GM12878 (cell line): ENCODE measurements around the gene GGPS1. TPM values are rescaled to one million over a fixed set of nuclear protein-coding genes. Genes with fewer than 3 reads are reported as not detected.

ENCODE experiments used
- ATAC-seq: fragments of 200-7000 bp; cut with Tn5 transposase; 3 replicates; pipeline ENCODE4 v1.9.1; 2020; ENCODE audit warnings: mild to moderate bottlenecking, moderate library complexity
- BruUV-seq: library from RNA; stranded (reverse); fragments of 400-500 nt; replicated peaks from 2 replicates; lab custom pipeline; 2021; lab: Mats Ljungman, UMichigan
- CTCF ChIA-PET: fragments of 300-600 bp; sonication (Branson Sonifier 250); formaldehyde crosslinking; extraction: SDS; loops from one replicate; lab custom pipeline; 2021; ENCODE audit warnings: inconsistent platforms; lab: Yijun Ruan, JAX
- POLR2A ChIA-PET: fragments of 350-600 bp; formaldehyde crosslinking; extraction: SDS; loops from one replicate; lab custom pipeline; 2021; ENCODE audit warnings: inconsistent platforms; lab: Charles Lee
- RAD21 ChIA-PET: fragments of 300-600 bp; sonication (Branson Sonifier 250); formaldehyde crosslinking; loops from one replicate; lab custom pipeline; 2023; ENCODE audit warnings: antibody characterized with exemption; ENCODE audit not compliant: unreplicated experiment; lab: Charles Lee
- SMC1A ChIA-PET: fragments of 300-600 bp; sonication (Branson Sonifier 250); formaldehyde crosslinking; loops from one replicate; lab custom pipeline; 2023; ENCODE audit not compliant: unreplicated experiment, uncharacterized antibody; lab: Charles Lee
- DNase-seq: peaks from one replicate; pipeline ENCODE4 v3.0.0-alpha.2; 2011; ENCODE audit warnings: low read depth, low spot score
- FAIRE-seq: peaks from 3 replicates; lab custom pipeline; 2011; peaks lifted over from hg19 to GRCh38; lab: Jason Lieb, UNC
- H2AFZ ChIP-seq: 2 replicates; pipeline ENCODE4 v1.6.0; 2011; ENCODE audit warnings: low read depth, low read length, control low read depth; ENCODE audit not compliant: control insufficient read depth
- H3K27ac ChIP-seq: 2 replicates; pipeline ENCODE4 v1.5.1; 2011; ENCODE audit warnings: control low read depth; ENCODE audit not compliant: control insufficient read depth, insufficient read depth
- H3K27me3 ChIP-seq, 2 experiments: replicated peaks in 1 of 2; 2 replicates each; pipeline versions ENCODE4 v1.6.0 to v1.6.1; 2011; ENCODE audit warnings: low read length in 1 of 2; ENCODE audit not compliant: control insufficient read depth in 2 of 2, insufficient read depth in 2 of 2
- H3K36me3 ChIP-seq, 2 experiments: 2 replicates each; pipeline ENCODE4 v1.5.1; 2011; ENCODE audit warnings: low read length in 1 of 2; ENCODE audit not compliant: control insufficient read depth in 2 of 2, insufficient read depth in 2 of 2
- H3K4me1 ChIP-seq: 2 replicates; pipeline ENCODE4 v1.6.1; 2011; ENCODE audit warnings: mild to moderate bottlenecking, low read length, moderate library complexity, mixed read lengths; ENCODE audit not compliant: control insufficient read depth, insufficient read depth
- H3K4me2 ChIP-seq: 2 replicates; pipeline ENCODE4 v1.6.0; 2011; ENCODE audit warnings: control low read depth; ENCODE audit not compliant: control insufficient read depth, insufficient read depth
- H3K4me3 ChIP-seq: fragments of 200-600 bp; sonication (generic); 2 replicates; pipeline ENCODE4 v1.5.1; 2016
- H3K79me2 ChIP-seq: 2 replicates; pipeline ENCODE4 v1.6.0; 2011; ENCODE audit warnings: low read length; ENCODE audit not compliant: control insufficient read depth, insufficient read depth
- H3K9ac ChIP-seq: 2 replicates; pipeline ENCODE4 v1.8.0; 2011; ENCODE audit warnings: low read length, control low read depth, mixed read lengths; ENCODE audit not compliant: control insufficient read depth, insufficient read depth
- H3K9me3 ChIP-seq: replicated peaks from 3 replicates; pipeline ENCODE4 v1.5.1; 2011; ENCODE audit warnings: mild to moderate bottlenecking, low read length; ENCODE audit not compliant: control insufficient read depth, insufficient read depth
- H4K20me1 ChIP-seq: 2 replicates; pipeline ENCODE4 v1.6.0; 2011; ENCODE audit not compliant: control insufficient read depth, insufficient read depth
- CEBPZ ChIP-seq: fragments of 150-350 bp; IDR thresholded peaks from 2 replicates; pipeline ENCODE4 v1.6.1; 2016; ENCODE audit warnings: low read depth, low read length
- ELK1 ChIP-seq: IDR thresholded peaks from 2 replicates; pipeline ENCODE4 v1.6.1; 2012; ENCODE audit warnings: low read depth, low read length, improper control_type of control experiment
- IRF3 ChIP-seq: fragments of 450-650 bp; IDR thresholded peaks from 2 replicates; pipeline ENCODE4 v1.6.1; 2014; ENCODE audit warnings: mild to moderate bottlenecking
- MYB ChIP-seq: fragments of 150-350 bp; IDR thresholded peaks from 2 replicates; pipeline ENCODE4 v1.6.1; 2014; ENCODE audit warnings: mild to moderate bottlenecking, low read depth, low read length, borderline replicate concordance
- NR2C1 ChIP-seq: fragments of 450-650 bp; IDR thresholded peaks from 2 replicates; pipeline ENCODE4 v1.6.1; 2017; ENCODE audit warnings: antibody characterized with exemption, mild to moderate bottlenecking, moderate library complexity
- RB1 ChIP-seq: fragments of 450-650 bp; formaldehyde crosslinking; IDR thresholded peaks from 2 replicates; pipeline ENCODE4 v1.6.1; 2017; ENCODE audit warnings: mild to moderate bottlenecking, borderline replicate concordance
- SIN3A ChIP-seq: IDR thresholded peaks from 2 replicates; pipeline ENCODE4 v1.6.1; 2012; ENCODE audit warnings: low read depth, low read length, improper control_type of control experiment
- SUZ12 ChIP-seq: fragments of 200-600 bp; sonication (generic); IDR thresholded peaks from one replicate; pipeline ENCODE4 v1.6.1; 2018; ENCODE audit warnings: antibody characterized with exemption, mild to moderate bottlenecking; ENCODE audit not compliant: unreplicated experiment
- TAF1 ChIP-seq: IDR thresholded peaks from 2 replicates; pipeline ENCODE4 v1.6.1; 2011; ENCODE audit warnings: mild to moderate bottlenecking, low read depth, low read length, borderline replicate concordance
- TCF7 ChIP-seq: IDR thresholded peaks from 2 replicates; pipeline ENCODE4 v1.6.1; 2014; ENCODE audit warnings: antibody characterized with exemption, borderline replicate concordance
- YY1 ChIP-seq: IDR thresholded peaks from 2 replicates; pipeline ENCODE4 v1.6.1; 2011; ENCODE audit warnings: low read depth, mild to moderate bottlenecking, low read length
- WGBS: methylation state at CpG from one replicate; pipeline ENCODE4 v1.1.6; 2016; ENCODE audit warnings: low lambda C conversion rate; ENCODE audit not compliant: insufficient replicate concordance, insufficient coverage; ENCODE audit errors: missing lambda C conversion rate; 5-methylcytosine and 5-hydroxymethylcytosine counted together
- in situ Hi-C: fragments of 300-500 bp; cut with MboI; formaldehyde crosslinking; loops from 9 replicates; pipeline ENCODE4 v1.14.3; 2018; ENCODE audit warnings: mixed read lengths
- intact Hi-C: fragments of 100-400 bp; cut with micrococcal nuclease; formaldehyde crosslinking; loops from one replicate; pipeline ENCODE4 v1.14.2; 2022; ENCODE audit not compliant: unreplicated experiment
- polyA plus RNA-seq, 11 experiments: library from polyadenylated mRNA; depleted of rRNA in 4 of 11; unstranded in 6 of 11; stranded (reverse) in 5 of 11; fragments of >200 nt; fragmentation: Nextera tagmentation in 4 of 11; fragmentation: Illumina TruSeq in 1 of 11; extraction: Ambion mirVana in 4 of 11; extraction: Trizol in 1 of 11; gene quantifications; 1 replicate in 1 of 11; 2 replicates in 10 of 11; pipeline versions ENCODE4 v1.2.1 to v1.2.3, GENCODE V29; 2011 to 2016; ENCODE audit warnings: inconsistent platforms in 2 of 11, missing spikeins in 2 of 11, low read depth in 1 of 11
- total RNA-seq, 4 experiments: library from RNA; depleted of rRNA in 3 of 4; stranded (reverse); fragments of >200 nt in 3 of 4; fragmentation: Illumina TruSeq in 1 of 4; extraction: Trizol in 1 of 4; gene quantifications; 2 replicates each; pipeline versions ENCODE4 v1.2.1 to v1.2.3, GENCODE V29; 2013 to 2021

The GGPS1 gene
- total and polyA plus RNA-seq, 10 of the 15 experiments (the other 5 are each of a cell fraction or from before 2014, with no cell fraction given), result 15.1 to 36.0 (median 25.3) TPM

- TF ChIP-seq IRF3 (no peak), MYB (no peak), ELK1 (no peak)
Observed at GRCh38 chr1:235326719-235327558, 1.4 kb upstream of the GGPS1 start (continued).

- in situ Hi-C loops (no loop called here), intact Hi-C loops (loop anchor here (1.0 to 5.0 kb wide), 4 partner anchors 40 to 200 kb away; partner anchors contain the start of genes B3GALNT2, TBCE and TOMM20)
- H4K20me1 ChIP-seq, result no peaks in the 10 kb centered on the region; the same call in none of the 2 replicates
- BruUV-seq, result no TSS peak
- H3K4me1 ChIP-seq, result peaks cover 8% of the 10 kb centered on the region; the same call in 1 of the 2 replicates
- ChIA-PET SMC1A (interaction anchor here (1.3 to 4.5 kb wide), 3 partner anchors 55 to 70 kb away, joined by 3 to 38 read pairs (median 6); no protein-coding TSS in a partner anchor), RAD21 (interaction anchor here (0.6 to 1.6 kb wide), 5 partner anchors 40 to 357 kb away, joined by 3 to 9 read pairs (median 4); partner anchors contain the start of gene TBCE), CTCF (interaction anchor here (1.2 to 3.6 kb wide), 3 partner anchors 69 to 75 kb away, joined by 4 to 23 read pairs (median 4); no protein-coding TSS in a partner anchor), POLR2A (interaction anchor here (0.6 to 3.5 kb wide), 7 partner anchors 10 to 168 kb away, joined by 3 to 17 read pairs (median 5); partner anchors contain the start of gene RBM34)
- peak within 1 kb of the TSS; percentile 74 for H2AFZ ChIP-seq
- no peak for FAIRE-seq
- H3K4me3 ChIP-seq, result peak within 1 kb of the TSS; percentile 92
- H3K36me3 ChIP-seq, result peaks cover 0 to 2% of the 10 kb centered on the region in 2 experiments; a peak in 1 of 4 replicates
- under 1% methylated on average over 35 of the region's 58 CpGs for WGBS
- peak within 1 kb of the TSS; percentile 86 for H3K4me2 ChIP-seq
- peaks cover 89% of the 10 kb centered on the region for H3K79me2 ChIP-seq
- no peak for DNase-seq
- peak; percentile 16 for ATAC-seq
- H3K27ac ChIP-seq, result peak within 1 kb of the TSS; percentile 93
- peak within 1 kb of the TSS; percentile 96 for H3K9ac ChIP-seq
- no peaks in the 10 kb centered on the region; the same call in 2 of the 3 replicates for H3K9me3 ChIP-seq
- no peaks in the 10 kb centered on the region for H3K27me3 ChIP-seq
- TF ChIP-seq CEBPZ, result peak; percentile 2; the same call in 1 of the 2 replicates
- no peak for TF ChIP-seq YY1
- TF ChIP-seq TAF1, result peak; percentile 79; the same call in 1 of the 2 replicates
- no peak for TF ChIP-seq SUZ12
- TF ChIP-seq TCF7, result no peak
- TF ChIP-seq NR2C1, result no peak
- TF ChIP-seq RB1, result no peak
- peak; percentile 27; the same call in 1 of the 2 replicates for TF ChIP-seq SIN3A
Observed at GRCh38 chr1:235327559-235328270, 655 bp upstream of the GGPS1 start, which contains the start of gene ARID4B. Gene ARID4B (minus strand): TSS chr1:235328179. CDS start chr1:235326919, 1,260 bp downstream.
